ENCODE results near the gene ATP2C1. TPM values are rescaled to one million over a fixed set of nuclear protein-coding genes. Genes with fewer than 3 reads are reported as not detected.

The ATP2C1 gene
- total RNA-seq, 2 donors from 2014 or later: 76.8 to 81.3 TPM

DNA sequence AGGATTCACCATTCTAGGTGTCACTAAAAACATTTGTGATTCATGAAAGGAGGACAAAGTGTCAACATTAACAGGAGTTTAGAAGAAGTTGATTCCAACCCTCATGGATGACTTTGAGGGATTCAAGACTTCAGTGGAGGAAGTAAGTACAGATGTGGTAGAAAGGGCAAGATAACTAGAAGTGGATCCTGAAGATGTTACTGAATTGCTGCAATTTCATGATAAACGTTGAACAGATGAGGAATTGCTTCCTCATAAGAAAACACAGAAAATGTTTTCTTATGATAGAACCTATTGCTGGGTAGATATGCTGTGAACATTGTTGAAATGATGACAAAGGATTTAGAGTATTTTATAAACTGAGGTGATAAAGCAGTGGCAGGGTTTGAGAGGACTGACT, 23.5 kb upstream of the ATP2C1 start:
- Histone ChIP-seq H3K9me3 (ENCODE audit: control insufficient read depth, low read length) (no peaks in the 10 kb centered on the region), H3K9ac (ENCODE audit: extremely low read depth, low read length, poor library complexity, severe bottlenecking) (no peak overlapping the region), H3K27me3 (ENCODE audit: control insufficient read depth, insufficient read depth, low read length, poor library complexity, severe bottlenecking) (no peaks in the 10 kb centered on the region), H3K36me3 (ENCODE audit: control insufficient read depth, insufficient read depth, low read length) (no peaks in the 10 kb centered on the region), H3K4me3 (ENCODE audit: low read length) (no peak overlapping the region), H3K4me1 (ENCODE audit: control insufficient read depth, insufficient read depth, low read length) (no peaks in the 10 kb centered on the region), H3K27ac (ENCODE audit: low read depth, low read length) (no peak overlapping the region)
- Mint-ChIP-seq H3K9me3 (peaks cover 10% of the 10 kb centered on the region), H3K4me1 (no peaks in the 10 kb centered on the region), H3K27me3 (ENCODE audit: insufficient read depth) (no peaks in the 10 kb centered on the region), H3K36me3 (ENCODE audit: low read depth) (no peaks in the 10 kb centered on the region), H3K27ac (no peak overlapping the region), H3K4me3 (no peak overlapping the region)
- TF ChIP-seq, protein P1, sequence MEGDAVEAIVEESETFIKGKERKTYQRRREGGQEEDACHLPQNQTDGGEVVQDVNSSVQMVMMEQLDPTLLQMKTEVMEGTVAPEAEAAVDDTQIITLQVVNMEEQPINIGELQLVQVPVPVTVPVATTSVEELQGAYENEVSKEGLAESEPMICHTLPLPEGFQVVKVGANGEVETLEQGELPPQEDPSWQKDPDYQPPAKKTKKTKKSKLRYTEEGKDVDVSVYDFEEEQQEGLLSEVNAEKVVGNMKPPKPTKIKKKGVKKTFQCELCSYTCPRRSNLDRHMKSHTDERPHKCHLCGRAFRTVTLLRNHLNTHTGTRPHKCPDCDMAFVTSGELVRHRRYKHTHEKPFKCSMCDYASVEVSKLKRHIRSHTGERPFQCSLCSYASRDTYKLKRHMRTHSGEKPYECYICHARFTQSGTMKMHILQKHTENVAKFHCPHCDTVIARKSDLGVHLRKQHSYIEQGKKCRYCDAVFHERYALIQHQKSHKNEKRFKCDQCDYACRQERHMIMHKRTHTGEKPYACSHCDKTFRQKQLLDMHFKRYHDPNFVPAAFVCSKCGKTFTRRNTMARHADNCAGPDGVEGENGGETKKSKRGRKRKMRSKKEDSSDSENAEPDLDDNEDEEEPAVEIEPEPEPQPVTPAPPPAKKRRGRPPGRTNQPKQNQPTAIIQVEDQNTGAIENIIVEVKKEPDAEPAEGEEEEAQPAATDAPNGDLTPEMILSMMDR (conservative IDR thresholded peaks at IDR 0.05): no peak
- WGBS, 2 experiments (ENCODE audit: insufficient coverage in 1 of 2, insufficient read length in 1 of 2): 86 to 90% methylated on average over 1 of the region's 1 CpG
- no peak for DNase-seq

DNA sequence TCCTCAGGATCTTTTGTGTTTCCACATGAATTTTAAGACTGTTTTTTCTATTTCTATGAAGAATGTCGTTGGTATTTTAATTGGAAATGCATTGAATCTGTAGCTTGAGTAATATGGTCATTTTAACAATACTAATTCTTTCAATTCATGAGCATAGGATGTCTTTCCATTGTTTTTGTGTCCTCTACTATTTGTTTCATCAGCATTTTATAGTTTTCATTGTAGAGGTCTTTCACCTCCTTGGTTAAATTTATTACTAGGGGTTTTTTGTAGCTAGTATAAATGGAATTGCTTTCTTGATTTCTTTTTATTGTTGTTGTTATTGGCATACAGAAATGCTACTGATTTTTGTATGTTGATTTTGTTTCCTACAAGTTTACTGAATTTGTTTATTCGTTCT, 17.3 kb upstream of the ATP2C1 start:
- Histone ChIP-seq H3K4me3 (ENCODE audit: low read length) (no peak overlapping the region), H3K27ac (ENCODE audit: low read depth, low read length) (no peak overlapping the region), H3K4me1 (ENCODE audit: control insufficient read depth, insufficient read depth, low read length) (no peaks in the 10 kb centered on the region), H3K36me3 (ENCODE audit: control insufficient read depth, insufficient read depth, low read length) (no peaks in the 10 kb centered on the region), H3K9ac (ENCODE audit: extremely low read depth, low read length, poor library complexity, severe bottlenecking) (no peak overlapping the region), H3K9me3 (ENCODE audit: control insufficient read depth, low read length) (peaks cover 6% of the 10 kb centered on the region), H3K27me3 (ENCODE audit: control insufficient read depth, insufficient read depth, low read length, poor library complexity, severe bottlenecking) (no peaks in the 10 kb centered on the region)
- TF ChIP-seq, protein P1 (conservative IDR thresholded peaks at IDR 0.05): no peak
- H3K36me3 Mint-ChIP-seq (ENCODE audit: low read depth): no peaks in the 10 kb centered on the region
- H3K4me3 Mint-ChIP-seq: no peak overlapping the region
- peaks cover 17% of the 10 kb centered on the region for H3K9me3 Mint-ChIP-seq
- no peak overlapping the region for H3K27ac Mint-ChIP-seq
- H3K27me3 Mint-ChIP-seq (ENCODE audit: insufficient read depth): no peaks in the 10 kb centered on the region
- no peak for DNase-seq
- H3K4me1 Mint-ChIP-seq: no peaks in the 10 kb centered on the region
- WGBS, 2 experiments (ENCODE audit: insufficient coverage in 1 of 2, insufficient read length in 1 of 2): 57 to 93% methylated on average over 1 to 2 of the region's 2 CpGs

DNA sequence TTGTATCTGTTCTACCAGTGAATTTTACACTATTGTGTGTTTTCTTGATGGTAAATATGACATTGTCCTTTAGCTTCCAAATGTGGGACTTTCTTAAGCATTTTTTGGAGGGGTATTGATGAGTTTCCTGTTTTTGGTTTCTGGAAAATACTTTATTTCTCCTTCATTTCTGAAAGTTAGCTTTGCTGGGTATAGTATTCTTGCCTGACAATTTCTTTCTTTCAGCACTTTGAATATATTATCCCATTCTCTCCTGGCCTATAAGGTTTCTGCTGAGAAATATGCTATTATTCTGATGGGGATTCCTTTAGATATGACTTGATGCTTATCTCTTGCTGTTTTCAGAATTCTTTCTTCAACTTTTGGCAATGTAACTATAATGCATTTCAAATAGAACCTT, 15.4 kb upstream of the ATP2C1 start:
- no peak overlapping the region for H3K4me3 Mint-ChIP-seq
- H3K4me1 Mint-ChIP-seq: no peaks in the 10 kb centered on the region
- H3K9me3 ChIP-seq (ENCODE audit: control insufficient read depth, low read length): peaks cover 6% of the 10 kb centered on the region
- no peak overlapping the region for H3K4me3 ChIP-seq (ENCODE audit: low read length)
- H3K36me3 ChIP-seq (ENCODE audit: control insufficient read depth, insufficient read depth, low read length): no peaks in the 10 kb centered on the region
- peaks cover 3% of the 10 kb centered on the region for H3K27me3 Mint-ChIP-seq (ENCODE audit: insufficient read depth)
- H3K27ac ChIP-seq (ENCODE audit: low read depth, low read length): no peak overlapping the region
- H3K27me3 ChIP-seq (ENCODE audit: control insufficient read depth, insufficient read depth, low read length, poor library complexity, severe bottlenecking): no peaks in the 10 kb centered on the region
- no peak for DNase-seq
- TF ChIP-seq, protein P1 (conservative IDR thresholded peaks at IDR 0.05): no peak
- H3K9ac ChIP-seq (ENCODE audit: extremely low read depth, low read length, poor library complexity, severe bottlenecking): no peak overlapping the region
- H3K36me3 Mint-ChIP-seq (ENCODE audit: low read depth): no peaks in the 10 kb centered on the region
- no peaks in the 10 kb centered on the region for H3K4me1 ChIP-seq (ENCODE audit: control insufficient read depth, insufficient read depth, low read length)
- H3K27ac Mint-ChIP-seq: no peak overlapping the region
- H3K9me3 Mint-ChIP-seq: peaks cover 18% of the 10 kb centered on the region

Data from endodermal cell (in vitro differentiated cells).